ENCODE measurements around the gene OSTN.
"Not testable (repeated sequence)": the region's sequence is repeated elsewhere in the genome, so short reads cannot be mapped to it uniquely, and the experiment has no call there.

The OSTN gene

GRCh38 chr3:191235331-191236314, 36.6 kb downstream of the OSTN start:
- no peak for DNase-seq

GRCh38 chr3:191236646-191237045, 37.6 kb downstream of the OSTN start:
- DNase-seq = no peak

GRCh38 chr3:191237047-191237882, 38.2 kb downstream of the OSTN start:
- no peak for DNase-seq

GRCh38 chr3:191238321-191238817, 39.3 kb downstream of the OSTN start:
- DNase-seq = no peak

GRCh38 chr3:191239407-191240031, 40.5 kb downstream of the OSTN start:
- no peak for DNase-seq

- DNase-seq = no peak
These were observed 41.4 kb downstream of the OSTN start for GRCh38 chr3:191240486-191240885.

GRCh38 chr3:191244242-191244867, 45.3 kb downstream of the OSTN start:
- DNase-seq = no peak

- DNase-seq = not testable (repeated sequence)
These were observed 47.0 kb downstream of the OSTN start for GRCh38 chr3:191246034-191246433.

- no peak for DNase-seq
These were observed 47.6 kb downstream of the OSTN start for GRCh38 chr3:191246630-191247029.

GRCh38 chr3:191253089-191253799, 54.2 kb downstream of the OSTN start:
- DNase-seq = no peak

GRCh38 chr3:191254098-191254873, 55.2 kb downstream of the OSTN start:
- no peak for DNase-seq

GRCh38 chr3:191255156-191255555, 56.1 kb downstream of the OSTN start:
- DNase-seq = no peak

GRCh38 chr3:191256405-191256804, 57.4 kb downstream of the OSTN start:
- no peak for DNase-seq

- DNase-seq = peak; percentile 6
These were observed 58.2 kb downstream of the OSTN start for GRCh38 chr3:191257286-191257685.

- DNase-seq = no peak
These were observed 60.4 kb downstream of the OSTN start for GRCh38 chr3:191259486-191259885.

- DNase-seq = no peak
These were observed 61.6 kb downstream of the OSTN start for GRCh38 chr3:191260431-191261303.

- no peak for DNase-seq
These were observed 62.2 kb downstream of the OSTN start for GRCh38 chr3:191261304-191261638.

- DNase-seq = no peak
These were observed 63.6 kb downstream of the OSTN start for GRCh38 chr3:191262650-191263049.

GRCh38 chr3:191263365-191263764, 64.3 kb downstream of the OSTN start:
- no peak for DNase-seq

GRCh38 chr3:191263850-191264249, 64.8 kb downstream of the OSTN start:
- DNase-seq = no peak
